HG02943 (cell line): ENCODE measurements around the gene UGP2.

Experiments used
- ATAC-seq: cut with Tn5 transposase; IDR thresholded peaks from one replicate; pipeline ENCODE4 v1.9.1; 2021; ENCODE audit warnings: mild to moderate bottlenecking, low read depth, moderate library complexity; ENCODE audit not compliant: unreplicated experiment

Gene UGP2

GRCh38 chr2:63861220-63861822, 19.6 kb downstream of the UGP2 start:
- ATAC-seq = no peak

GRCh38 chr2:63862806-63863205, 21.1 kb downstream of the UGP2 start:
- no peak for ATAC-seq

DNA sequence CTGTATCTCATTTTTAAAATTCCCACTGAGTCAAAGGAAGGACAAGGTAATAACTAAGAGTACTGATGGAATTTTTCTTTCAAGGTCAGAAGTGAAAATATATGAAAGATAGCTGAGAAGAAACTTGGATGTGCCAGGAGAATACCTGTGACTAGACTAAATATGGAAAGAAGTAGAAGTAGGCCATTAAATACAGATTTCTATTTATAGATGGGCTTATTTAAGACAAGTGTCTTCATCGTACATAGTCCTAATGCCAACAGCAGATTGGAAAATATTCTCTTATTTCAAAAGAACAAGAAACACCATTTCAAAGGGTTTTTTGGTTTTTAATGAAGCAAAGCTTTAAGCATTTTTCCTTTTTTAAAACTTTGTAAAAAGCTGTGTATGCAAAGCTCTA, 22.0 kb downstream of the UGP2 start:
- no peak for ATAC-seq

DNA sequence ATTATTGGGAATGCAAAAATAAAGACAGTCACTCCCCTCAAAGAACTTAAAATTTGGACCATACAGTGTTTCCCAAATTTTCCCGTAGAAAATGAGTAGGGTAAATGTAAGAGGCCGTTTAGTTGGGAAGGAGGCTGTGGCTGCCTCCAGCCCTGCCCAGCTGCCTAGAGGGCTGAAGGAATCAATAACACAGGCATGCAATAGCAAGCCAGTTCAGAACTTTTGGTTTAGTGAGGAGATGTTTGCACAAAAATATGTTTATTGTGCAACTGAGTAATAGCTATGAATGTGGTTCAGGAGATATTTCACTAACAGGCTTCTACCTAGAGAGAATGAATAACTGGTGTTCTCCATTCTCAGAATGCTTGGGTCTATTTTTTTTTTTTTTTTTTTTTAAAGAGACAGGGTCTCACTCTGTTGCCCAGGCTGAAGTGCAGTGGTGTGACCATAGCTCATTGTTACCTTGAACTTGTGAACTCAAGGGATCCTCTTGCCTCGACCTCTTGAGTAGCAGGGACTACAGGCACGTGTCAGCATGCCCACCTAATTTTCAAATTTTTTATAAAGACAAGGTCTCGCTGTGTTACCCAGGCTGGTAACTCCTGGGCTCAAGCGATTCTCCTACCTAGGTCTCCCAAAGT, 23.6 kb downstream of the UGP2 start:
- no peak for ATAC-seq

- no peak for ATAC-seq
These were observed 24.5 kb downstream of the UGP2 start for GRCh38 chr2:63866009-63866709.

GRCh38 chr2:63870679-63871078, 29.0 kb downstream of the UGP2 start:
- ATAC-seq = no peak

DNA sequence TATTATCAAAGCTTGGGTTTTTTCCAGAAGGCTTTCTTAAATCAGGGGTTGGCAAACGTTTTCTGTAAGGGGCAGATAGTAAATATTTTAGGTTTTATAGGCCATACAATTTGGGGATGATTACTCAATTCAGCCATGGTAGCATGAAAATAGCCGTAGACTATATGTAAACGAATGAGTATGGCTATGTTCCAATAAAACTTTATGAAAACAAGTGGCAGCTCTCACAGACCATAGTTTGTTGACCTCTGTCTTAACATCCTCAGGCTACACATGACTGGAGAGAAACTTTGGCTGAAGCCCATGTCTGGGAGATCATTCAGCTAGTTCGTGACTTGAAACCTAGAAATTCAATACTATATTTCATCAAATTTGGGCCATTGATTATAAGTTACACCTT, 30.2 kb downstream of the UGP2 start:
- no peak for ATAC-seq

DNA sequence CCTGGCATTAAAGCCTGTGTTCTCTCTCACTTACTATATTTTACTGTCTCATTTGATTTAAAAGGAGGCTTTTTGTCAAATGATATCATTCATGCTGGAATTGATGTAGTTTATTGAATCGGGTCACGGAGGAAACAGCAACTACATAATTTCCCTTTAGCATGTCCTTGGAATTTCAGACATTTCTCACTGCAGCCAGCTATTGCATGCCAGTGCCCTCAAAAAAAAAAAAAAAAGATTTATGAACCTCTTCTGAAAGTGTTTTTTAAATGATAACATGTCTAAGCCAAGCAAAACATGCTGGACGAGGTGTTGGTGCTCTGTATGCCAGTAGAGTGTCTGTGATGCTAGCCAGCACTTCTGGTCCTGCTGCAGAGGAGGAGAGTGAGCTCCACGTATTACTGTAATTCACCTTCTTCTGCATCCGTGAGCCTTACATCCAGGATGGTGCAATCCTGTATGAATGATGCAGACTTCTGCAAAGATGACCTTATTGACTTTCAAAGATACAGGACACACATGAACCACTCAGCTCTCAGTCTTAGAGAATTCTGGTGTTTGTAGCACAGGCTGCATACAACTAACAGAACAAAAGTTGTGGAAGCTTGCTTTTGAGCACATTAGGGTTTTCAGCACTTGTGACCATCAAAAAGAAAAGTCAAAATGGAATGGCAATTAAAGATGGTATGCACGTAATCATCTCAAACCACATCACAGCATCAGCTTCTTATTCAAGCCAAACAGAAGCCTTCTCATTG, 31.1 kb downstream of the UGP2 start:
- ATAC-seq = no peak

GRCh38 chr2:63874204-63875130, 32.8 kb downstream of the UGP2 start:
- ATAC-seq = no peak

GRCh38 chr2:63875131-63875527, 33.4 kb downstream of the UGP2 start:
- no peak for ATAC-seq

DNA sequence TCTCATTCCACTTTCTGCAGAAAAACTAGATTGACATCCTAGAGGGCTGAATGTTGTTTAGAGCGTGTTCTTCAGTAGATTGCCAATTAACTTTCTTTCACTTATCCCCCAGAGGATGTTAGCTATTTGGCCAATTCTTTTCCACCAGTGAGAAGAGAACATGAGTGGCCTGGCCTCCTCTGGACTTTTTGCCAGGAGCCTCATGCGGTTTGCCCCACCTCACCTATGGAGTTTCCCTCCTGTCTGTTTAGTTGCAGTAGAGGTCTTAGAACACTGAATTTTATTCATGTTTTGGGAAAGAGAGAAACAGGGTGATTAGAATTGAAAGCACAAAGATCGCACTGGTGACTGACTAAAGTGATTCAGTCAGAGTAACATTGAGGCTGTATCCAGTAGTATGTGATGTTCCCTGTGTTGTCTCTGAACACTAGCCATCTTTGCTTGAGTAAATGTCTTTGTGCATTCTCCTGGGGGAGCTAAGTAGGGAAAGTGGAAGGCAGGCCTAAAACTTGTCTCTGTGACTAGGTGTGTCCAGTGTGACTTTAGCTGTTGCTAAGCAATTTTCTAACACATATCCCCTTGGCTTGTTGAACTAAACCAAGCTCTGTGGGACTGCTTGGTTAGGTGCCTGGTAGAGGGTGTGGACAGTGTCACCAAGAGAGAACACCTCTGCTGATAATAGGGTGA, 34.0 kb downstream of the UGP2 start:
- ATAC-seq = no peak

- ATAC-seq = no peak
These were observed 34.6 kb downstream of the UGP2 start for GRCh38 chr2:63876311-63876710.

GRCh38 chr2:63878486-63878885, 36.8 kb downstream of the UGP2 start:
- no peak for ATAC-seq

GRCh38 chr2:63879876-63880433, 38.3 kb downstream of the UGP2 start:
- no peak for ATAC-seq

GRCh38 chr2:63880625-63881024, 38.9 kb downstream of the UGP2 start:
- no peak for ATAC-seq

- no peak for ATAC-seq
These were observed 39.5 kb downstream of the UGP2 start for GRCh38 chr2:63881205-63881604.

GRCh38 chr2:63882395-63883105, 40.9 kb downstream of the UGP2 start:
- no peak for ATAC-seq

- no peak for ATAC-seq
These were observed 44.7 kb downstream of the UGP2 start for GRCh38 chr2:63886445-63886844.

- ATAC-seq = no peak
These were observed 46.4 kb downstream of the UGP2 start for GRCh38 chr2:63888053-63888452.
